Naive thymus-derived CD4-positive, alpha-beta T cell (primary cell): Measurements from ENCODE around the gene PLAC8L1. TPM values are rescaled to one million over a fixed set of nuclear protein-coding genes. Genes with fewer than 3 reads are reported as not detected.

ENCODE experiments used
- ATAC-seq: fragments of 150-1000 bp; cut with Tn5 transposase; 2 replicates; pipeline ENCODE4 v1.10.0; 2021; ENCODE audit warnings: mild to moderate bottlenecking, moderate library complexity
- CTCF ChIA-PET: fragments of 350-600 bp; sonication (Branson Sonifier 250); formaldehyde crosslinking; loops from one replicate; lab custom pipeline; 2021; ENCODE audit warnings: antibody characterized with exemption; lab: Charles Lee
- POLR2A ChIA-PET: fragments of 350-600 bp; sonication (Branson Sonifier 250); formaldehyde crosslinking; loops from one replicate; lab custom pipeline; 2021; ENCODE audit warnings: antibody characterized with exemption, inconsistent platforms; lab: Charles Lee
- DNase-seq, 9 donors: peaks; one replicate each; pipeline versions ENCODE4 v3.0.0 to v3.0.0-alpha.2; 2020 to 2022; ENCODE audit warnings: mixed read lengths in 1 of 9
- H3K27ac ChIP-seq: one replicate; pipeline ENCODE4 v1.7.0; 2013; ENCODE audit warnings: mild to moderate bottlenecking, low read depth, low read length, moderate library complexity
- H3K27me3 ChIP-seq, 2 donors: one replicate each; pipeline ENCODE4 v1.7.0; 2013; ENCODE audit warnings: low read length in 2 of 2, mild to moderate bottlenecking in 2 of 2, moderate library complexity in 2 of 2; ENCODE audit not compliant: control insufficient read depth in 2 of 2, insufficient read depth in 2 of 2
- H3K36me3 ChIP-seq, 3 experiments: 1 replicate in 2 of 3; 2 replicates in 1 of 3; pipeline ENCODE4 v1.7.0; 2013; ENCODE audit warnings: low read length in 3 of 3, mild to moderate bottlenecking in 3 of 3, moderate library complexity in 1 of 3; ENCODE audit not compliant: insufficient read depth in 3 of 3, control insufficient read depth in 2 of 3
- H3K4me1 ChIP-seq, 2 donors: one replicate each; pipeline ENCODE4 v1.7.0; 2013; ENCODE audit warnings: low read length in 2 of 2, mild to moderate bottlenecking in 2 of 2, moderate library complexity in 1 of 2; ENCODE audit not compliant: control insufficient read depth in 2 of 2, insufficient read depth in 2 of 2
- H3K4me3 ChIP-seq: 2 replicates; pipeline ENCODE4 v1.7.0; 2013; ENCODE audit warnings: mild to moderate bottlenecking, low read length
- H3K9me3 ChIP-seq, 3 experiments: 1 replicate in 2 of 3; 2 replicates in 1 of 3; pipeline ENCODE4 v1.7.0; 2013; ENCODE audit warnings: low read length in 3 of 3; ENCODE audit not compliant: control insufficient read depth in 2 of 3
- H3K27ac Mint-ChIP-seq, 9 donors: one replicate each; pipeline ENCODE4 v1.8.0; 2020 to 2022; ENCODE audit warnings: mixed read lengths in 9 of 9, mild to moderate bottlenecking in 8 of 9, moderate library complexity in 5 of 9, inconsistent platforms in 2 of 9
- H3K27me3 Mint-ChIP-seq, 5 donors: one replicate each; pipeline ENCODE4 v1.8.0; 2021 to 2022; ENCODE audit warnings: mixed read lengths in 5 of 5, mild to moderate bottlenecking in 1 of 5
- H3K36me3 Mint-ChIP-seq, 5 donors: one replicate each; pipeline ENCODE4 v1.8.0; 2020 to 2022; ENCODE audit warnings: mixed read lengths in 5 of 5, mild to moderate bottlenecking in 3 of 5, inconsistent platforms in 1 of 5
- H3K4me1 Mint-ChIP-seq, 7 donors: one replicate each; pipeline ENCODE4 v1.8.0; 2020 to 2022; ENCODE audit warnings: mixed read lengths in 7 of 7, mild to moderate bottlenecking in 3 of 7, inconsistent platforms in 1 of 7
- H3K4me3 Mint-ChIP-seq, 10 donors: one replicate each; pipeline ENCODE4 v1.8.0; 2020 to 2022; ENCODE audit warnings: mild to moderate bottlenecking in 10 of 10, mixed read lengths in 10 of 10, moderate library complexity in 6 of 10, inconsistent platforms in 2 of 10
- H3K9me3 Mint-ChIP-seq, 11 donors: one replicate each; pipeline ENCODE4 v1.8.0; 2020 to 2022; ENCODE audit warnings: mixed read lengths in 11 of 11, mild to moderate bottlenecking in 4 of 11, inconsistent platforms in 1 of 11, moderate library complexity in 1 of 11
- intact Hi-C, 2 donors: fragments of 100-400 bp; cut with micrococcal nuclease; formaldehyde crosslinking; loops; one replicate each; pipeline ENCODE4 v1.15.1; 2023
- polyA plus RNA-seq, 2 donors: library from polyadenylated mRNA; unstranded; fragments of 300-500 nt; fragmentation: Illumina TruSeq; gene quantifications; one replicate each; pipeline ENCODE4 v1.2.3, GENCODE V29; 2021
- total RNA-seq, 6 experiments: library from RNA in 5 of 6; stranded (reverse) in 5 of 6; gene quantifications; 1 replicate in 5 of 6; 2 replicates in 1 of 6; pipeline ENCODE4 v1.2.3 and lab custom pipeline; 2021 to 2026

PLAC8L1 gene
- total and polyA plus RNA-seq, 7 experiments from 2014 or later = 0.63 to 1.5 (median 1.00) TPM; not detected in 2

- DNase-seq (no peak), ATAC-seq (no peak)
- Mint-ChIP-seq H3K4me3 (no peak overlapping the region), H3K36me3 (no peaks in the 10 kb centered on the region), H3K27ac (no peak overlapping the region), H3K4me1 (peaks cover 0 to 11% (median 9%) of the 10 kb centered on the region in 7 donors), H3K27me3 (peaks cover 14 to 38% (median 19%) of the 10 kb centered on the region in 5 donors), H3K9me3 (peaks cover 0 to 2% (median 0%) of the 10 kb centered on the region in 11 donors)
- intact Hi-C loops = no loop called here
- peaks cover 0 to 4% of the 10 kb centered on the region in 2 donors for H3K4me1 ChIP-seq
- ChIA-PET POLR2A (no interaction called here), CTCF (no interaction called here)
- H3K36me3 ChIP-seq = no peaks in the 10 kb centered on the region
- H3K4me3 ChIP-seq = no peak overlapping the region
- H3K27ac ChIP-seq = no peak overlapping the region
- no peaks in the 10 kb centered on the region for H3K9me3 ChIP-seq
- H3K27me3 ChIP-seq = no peaks in the 10 kb centered on the region
Measured at GRCh38 chr5:146076028-146076427, 29.3 kb downstream of the PLAC8L1 start.

GRCh38 chr5:146073239-146073900, 32.0 kb downstream of the PLAC8L1 start:
- peaks cover 6 to 28% (median 13%) of the 10 kb centered on the region in 5 donors for H3K27me3 Mint-ChIP-seq
- no peak overlapping the region for H3K27ac ChIP-seq
- POLR2A ChIA-PET = no interaction called here

GRCh38 chr5:146072595-146072994, 32.8 kb downstream of the PLAC8L1 start:
- POLR2A ChIA-PET = no interaction called here
- Mint-ChIP-seq H3K27me3 (peaks cover 5 to 20% (median 13%) of the 10 kb centered on the region in 5 donors), H3K27ac (no peak overlapping the region), H3K36me3 (no peaks in the 10 kb centered on the region), H3K4me1 (no peaks in the 10 kb centered on the region), H3K4me3 (no peak overlapping the region), H3K9me3 (no peaks in the 10 kb centered on the region)
- intact Hi-C loops = no loop called here
- H3K27ac ChIP-seq = no peak overlapping the region
- no peaks in the 10 kb centered on the region for H3K4me1 ChIP-seq
- no peaks in the 10 kb centered on the region for H3K27me3 ChIP-seq
- no peak for DNase-seq
- CTCF ChIA-PET = no interaction called here
- no peak overlapping the region for H3K4me3 ChIP-seq
- H3K36me3 ChIP-seq = no peaks in the 10 kb centered on the region
- no peaks in the 10 kb centered on the region for H3K9me3 ChIP-seq
- ATAC-seq = no peak

More at GRCh38 chr5:146073239-146073900, 32.0 kb downstream of the PLAC8L1 start:
- H3K4me1 ChIP-seq = no peaks in the 10 kb centered on the region
- H3K36me3 ChIP-seq = no peaks in the 10 kb centered on the region
- no peaks in the 10 kb centered on the region for H3K36me3 Mint-ChIP-seq
- peaks cover 0 to 2% (median 0%) of the 10 kb centered on the region in 7 donors for H3K4me1 Mint-ChIP-seq
- DNase-seq (no peak), ATAC-seq (no peak)
- H3K27me3 ChIP-seq = no peaks in the 10 kb centered on the region
- no peak overlapping the region for H3K4me3 ChIP-seq
- H3K4me3 Mint-ChIP-seq = no peak overlapping the region
- H3K9me3 ChIP-seq = no peaks in the 10 kb centered on the region
- CTCF ChIA-PET = no interaction called here
- no peak overlapping the region for H3K27ac Mint-ChIP-seq
- peaks cover 0 to 1% (median 0%) of the 10 kb centered on the region in 11 donors for H3K9me3 Mint-ChIP-seq
- intact Hi-C loops = no loop called here

- intact Hi-C loops = no loop called here
- ATAC-seq = no peak
- Mint-ChIP-seq H3K4me3 (no peak overlapping the region), H3K27ac (no peak overlapping the region), H3K27me3 (peaks cover 5 to 18% (median 10%) of the 10 kb centered on the region in 5 donors), H3K36me3 (no peaks in the 10 kb centered on the region), H3K4me1 (no peaks in the 10 kb centered on the region), H3K9me3 (no peaks in the 10 kb centered on the region)
- Histone ChIP-seq H3K27me3 (no peaks in the 10 kb centered on the region), H3K36me3 (no peaks in the 10 kb centered on the region), H3K4me1 (no peaks in the 10 kb centered on the region), H3K9me3 (no peaks in the 10 kb centered on the region), H3K4me3 (no peak overlapping the region), H3K27ac (no peak overlapping the region)
- POLR2A ChIA-PET = no interaction called here
- CTCF ChIA-PET = no interaction called here
- no peak for DNase-seq
Measured at GRCh38 chr5:146071171-146071570, 34.2 kb downstream of the PLAC8L1 start.

GRCh38 chr5:146070746-146071145, 34.6 kb downstream of the PLAC8L1 start:
- Mint-ChIP-seq H3K4me3 (no peak overlapping the region), H3K27ac (no peak overlapping the region), H3K27me3 (peaks cover 5 to 16% (median 8%) of the 10 kb centered on the region in 5 donors), H3K36me3 (no peaks in the 10 kb centered on the region), H3K9me3 (no peaks in the 10 kb centered on the region), H3K4me1 (no peaks in the 10 kb centered on the region)
- ChIA-PET POLR2A (no interaction called here), CTCF (no interaction called here)
- ATAC-seq (no peak), DNase-seq (no peak)
- H3K27ac ChIP-seq = no peak overlapping the region
- no peak overlapping the region for H3K4me3 ChIP-seq
- no peaks in the 10 kb centered on the region for H3K9me3 ChIP-seq
- intact Hi-C loops = no loop called here
- H3K27me3 ChIP-seq = no peaks in the 10 kb centered on the region
- no peaks in the 10 kb centered on the region for H3K36me3 ChIP-seq
- no peaks in the 10 kb centered on the region for H3K4me1 ChIP-seq

- no peak overlapping the region for H3K27ac ChIP-seq
- Mint-ChIP-seq H3K36me3 (no peaks in the 10 kb centered on the region), H3K27me3 (peaks cover 2 to 11% (median 9%) of the 10 kb centered on the region in 5 donors), H3K4me3 (no peak overlapping the region), H3K27ac (no peak overlapping the region), H3K4me1 (no peaks in the 10 kb centered on the region), H3K9me3 (no peaks in the 10 kb centered on the region)
- no peak overlapping the region for H3K4me3 ChIP-seq
- POLR2A ChIA-PET = no interaction called here
- no peaks in the 10 kb centered on the region for H3K9me3 ChIP-seq
- no peak for ATAC-seq
- H3K4me1 ChIP-seq = no peaks in the 10 kb centered on the region
- intact Hi-C loops = no loop called here
- DNase-seq = no peak
- H3K27me3 ChIP-seq = no peaks in the 10 kb centered on the region
- CTCF ChIA-PET = no interaction called here
- H3K36me3 ChIP-seq = no peaks in the 10 kb centered on the region
Measured at GRCh38 chr5:146069780-146070099, 35.6 kb downstream of the PLAC8L1 start.
